ENCODE data around the gene STRIT1.

STRIT1 gene

GRCh38 chr3:155327871-155328270, 34.4 kb upstream of the STRIT1 start:
- POLR2A ChIA-PET: no interaction called here

GRCh38 chr3:155327430-155327829, 33.9 kb upstream of the STRIT1 start:
- ChIA-PET POLR2A (no interaction called here), CTCF (no interaction called here)
- TF ChIP-seq PKNOX1 (IDR thresholded peaks at IDR 0.05) (no peak), L3MBTL2 (conservative IDR thresholded peaks at IDR 0.05) (no peak), ZNF384 (IDR thresholded peaks at IDR 0.05) (no peak), FOXA1 (IDR thresholded peaks at IDR 0.05) (no peak), SUZ12 (IDR thresholded peaks at IDR 0.05) (no peak), HDGF (IDR thresholded peaks at IDR 0.05; ENCODE audit: borderline replicate concordance) (no peak)
- DNase-seq (ENCODE audit: extremely low spot score): no peak

More at GRCh38 chr3:155327871-155328270, 34.4 kb upstream of the STRIT1 start:
- CTCF ChIA-PET: no interaction called here
- no peak for TF ChIP-seq PKNOX1 (IDR thresholded peaks at IDR 0.05)
- no peak for TF ChIP-seq NFRKB (IDR thresholded peaks at IDR 0.05)
- no peak for TF ChIP-seq FOXM1 (IDR thresholded peaks at IDR 0.05; ENCODE audit: borderline replicate concordance)
- no peak for TF ChIP-seq BHLHE40 (IDR thresholded peaks at IDR 0.05; ENCODE audit: borderline replicate concordance)
- no peak for TF ChIP-seq L3MBTL2 (conservative IDR thresholded peaks at IDR 0.05)
- TF ChIP-seq SP1 (IDR thresholded peaks at IDR 0.05): no peak
- no peak for TF ChIP-seq LEF1 (IDR thresholded peaks at IDR 0.05; ENCODE audit: borderline replicate concordance)
- TF ChIP-seq HDGF (IDR thresholded peaks at IDR 0.05; ENCODE audit: borderline replicate concordance): no peak
- TF ChIP-seq ZNF384 (IDR thresholded peaks at IDR 0.05): no peak
- DNase-seq (ENCODE audit: extremely low spot score): no peak

GRCh38 chr3:155326901-155327300, 33.4 kb upstream of the STRIT1 start:
- DNase-seq (ENCODE audit: extremely low spot score): no peak
- TF ChIP-seq FOXK2 (IDR thresholded peaks at IDR 0.05) (no peak), SUZ12 (IDR thresholded peaks at IDR 0.05) (no peak)
- POLR2A ChIA-PET: no interaction called here
- CTCF ChIA-PET: no interaction called here

GRCh38 chr3:155326244-155326643, 32.8 kb upstream of the STRIT1 start:
- no peak for DNase-seq (ENCODE audit: extremely low spot score)
- CTCF ChIA-PET: no interaction called here
- TF ChIP-seq FOXA1 (IDR thresholded peaks at IDR 0.05) (no peak), BHLHE40 (IDR thresholded peaks at IDR 0.05; ENCODE audit: borderline replicate concordance) (no peak), PKNOX1 (IDR thresholded peaks at IDR 0.05) (no peak), LEF1 (IDR thresholded peaks at IDR 0.05; ENCODE audit: borderline replicate concordance) (no peak), NFRKB (IDR thresholded peaks at IDR 0.05) (no peak), FOXK2 (IDR thresholded peaks at IDR 0.05) (no peak), ZNF384 (IDR thresholded peaks at IDR 0.05) (no peak), SP1 (IDR thresholded peaks at IDR 0.05) (no peak), HDGF (IDR thresholded peaks at IDR 0.05; ENCODE audit: borderline replicate concordance) (no peak), ELF4 (IDR thresholded peaks at IDR 0.05) (no peak), ARNT (IDR thresholded peaks at IDR 0.05) (no peak)
- POLR2A ChIA-PET: no interaction called here

GRCh38 chr3:155325263-155325835, 31.9 kb upstream of the STRIT1 start:
- no peak for DNase-seq (ENCODE audit: extremely low spot score)
- CTCF ChIA-PET: no interaction called here
- POLR2A ChIA-PET: no interaction called here
- TF ChIP-seq ARNT (IDR thresholded peaks at IDR 0.05) (no peak), ZNF384 (IDR thresholded peaks at IDR 0.05) (no peak), ELF4 (IDR thresholded peaks at IDR 0.05) (no peak), NFRKB (IDR thresholded peaks at IDR 0.05) (no peak), SUZ12 (IDR thresholded peaks at IDR 0.05) (no peak), L3MBTL2 (conservative IDR thresholded peaks at IDR 0.05) (no peak), SP1 (IDR thresholded peaks at IDR 0.05) (no peak), FOXA1 (IDR thresholded peaks at IDR 0.05) (no peak), FOXM1 (IDR thresholded peaks at IDR 0.05; ENCODE audit: borderline replicate concordance) (no peak), HDGF (IDR thresholded peaks at IDR 0.05; ENCODE audit: borderline replicate concordance) (no peak)

GRCh38 chr3:155323063-155323666, 29.7 kb upstream of the STRIT1 start:
- CTCF ChIA-PET: no interaction called here
- TF ChIP-seq TARDBP (IDR thresholded peaks at IDR 0.05) (no peak), ZNF384 (IDR thresholded peaks at IDR 0.05) (no peak), SUZ12 (IDR thresholded peaks at IDR 0.05) (no peak), FOXM1 (IDR thresholded peaks at IDR 0.05; ENCODE audit: borderline replicate concordance) (no peak), CTBP1 (IDR thresholded peaks at IDR 0.05; ENCODE audit: borderline replicate concordance) (no peak), ARNT (IDR thresholded peaks at IDR 0.05) (no peak), FOXK2 (IDR thresholded peaks at IDR 0.05) (no peak), NFRKB (IDR thresholded peaks at IDR 0.05) (no peak), BHLHE40 (IDR thresholded peaks at IDR 0.05; ENCODE audit: borderline replicate concordance) (no peak), PKNOX1 (IDR thresholded peaks at IDR 0.05) (no peak), LEF1 (IDR thresholded peaks at IDR 0.05; ENCODE audit: borderline replicate concordance) (no peak), ELF4 (IDR thresholded peaks at IDR 0.05) (no peak), HDGF (IDR thresholded peaks at IDR 0.05; ENCODE audit: borderline replicate concordance) (no peak)
- POLR2A ChIA-PET: no interaction called here
- peak; percentile 64 for DNase-seq (ENCODE audit: extremely low spot score)

All from HEK293T (cell line).